ENCODE measurements around the gene FHAD1.

FHAD1 gene

GRCh38 chr1:15331180-15331579 lies 84.2 kb downstream of the FHAD1 start:
- no peak for DNase-seq

DNA sequence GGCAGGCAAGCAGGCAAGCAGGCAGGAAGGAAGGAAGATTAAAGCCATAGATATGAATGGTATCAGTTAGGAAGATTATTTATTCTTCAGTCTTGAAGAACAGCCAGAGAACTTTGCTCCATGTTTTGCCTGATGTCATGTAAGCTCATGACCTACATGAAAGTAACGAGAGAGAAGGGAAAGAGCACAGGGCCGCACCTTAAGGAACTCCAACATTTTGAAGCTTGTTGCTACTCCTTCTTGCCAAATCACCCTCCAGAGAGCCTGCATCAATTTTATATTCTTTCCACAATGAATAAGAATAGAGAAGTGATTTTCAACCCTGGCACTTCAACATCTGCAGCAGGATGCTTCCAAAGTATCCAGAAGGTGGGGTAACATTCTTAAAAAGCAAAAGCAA lies 84.7 kb downstream of the FHAD1 start:
- no peak for DNase-seq

DNA sequence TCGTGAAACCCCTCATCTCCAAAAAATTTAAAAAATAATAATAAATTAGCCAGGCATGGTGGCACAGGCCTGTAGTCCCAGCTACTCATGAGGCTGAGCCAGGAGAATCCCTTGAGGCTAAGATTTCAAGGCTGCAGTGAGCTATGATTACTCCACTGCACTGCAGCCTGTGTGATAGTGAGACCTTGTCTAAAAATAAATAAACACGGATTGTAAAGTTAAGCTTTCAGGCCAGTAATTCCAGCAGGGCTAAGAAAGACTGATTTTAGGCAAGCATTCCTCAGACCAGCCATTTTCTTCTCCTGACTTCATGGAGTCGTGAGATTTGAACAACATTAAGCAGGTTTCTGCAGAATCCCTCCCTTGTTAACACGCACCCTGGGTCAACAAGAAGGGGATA lies 85.5 kb downstream of the FHAD1 start:
- no peak for DNase-seq

DNA sequence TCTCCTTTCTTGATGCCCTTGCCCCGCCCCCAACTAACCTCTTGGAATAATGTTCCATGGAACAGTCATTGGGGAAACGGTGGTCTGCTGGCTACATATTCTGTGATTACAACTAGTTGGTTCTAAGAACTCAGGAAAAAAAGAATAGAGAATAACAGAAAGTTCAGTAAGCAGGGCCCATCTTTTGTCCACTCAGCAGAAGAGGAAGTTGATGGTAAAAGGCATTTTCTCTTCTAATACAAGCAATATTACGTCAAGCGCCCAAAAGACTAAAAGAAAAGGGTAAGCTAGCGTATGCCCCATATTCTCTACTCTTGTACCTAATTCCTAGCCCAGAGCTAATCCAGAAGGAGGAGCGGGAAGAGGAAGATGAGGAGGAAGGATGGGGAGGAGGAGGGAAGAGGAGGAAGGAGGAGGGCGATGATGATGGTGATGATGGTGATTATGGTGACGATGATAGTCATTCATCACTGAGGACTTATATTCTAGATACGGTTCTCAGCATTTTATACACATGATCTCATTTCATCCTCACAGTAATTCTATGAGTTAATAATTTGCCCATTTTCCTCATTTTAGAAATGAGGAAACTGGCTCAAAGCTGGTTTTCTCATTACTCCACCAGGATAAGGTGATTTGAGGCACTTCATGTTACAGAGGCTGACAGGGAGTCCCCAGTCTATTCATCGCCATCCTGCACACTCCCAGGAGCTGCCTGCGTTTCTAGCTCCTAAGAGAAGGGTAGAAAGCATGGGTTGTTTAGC lies 86.1 kb downstream of the FHAD1 start:
- no peak for DNase-seq

GRCh38 chr1:15334995-15335394 lies 88.0 kb downstream of the FHAD1 start:
- no peak for DNase-seq

DNA sequence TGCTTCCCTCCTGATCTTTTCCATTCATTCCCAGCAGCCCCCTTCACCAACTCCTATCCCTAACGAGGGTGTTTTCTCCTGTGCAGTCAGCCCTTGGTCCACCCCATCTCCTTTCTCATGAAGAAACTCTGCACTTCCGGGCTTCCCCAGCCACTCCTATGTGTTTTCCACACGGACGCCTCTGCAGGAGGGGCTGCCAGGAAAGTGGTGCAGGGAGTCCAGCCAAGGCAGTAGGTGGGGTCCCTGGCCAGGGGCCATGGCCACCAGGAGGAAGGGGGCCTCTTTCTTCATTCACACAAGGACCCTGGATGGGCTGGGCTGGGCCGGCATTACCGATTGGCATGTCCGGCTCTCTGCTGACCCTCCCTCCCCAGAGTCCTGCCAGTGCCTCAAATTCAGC lies 89.8 kb downstream of the FHAD1 start:
- no peak for DNase-seq

DNA sequence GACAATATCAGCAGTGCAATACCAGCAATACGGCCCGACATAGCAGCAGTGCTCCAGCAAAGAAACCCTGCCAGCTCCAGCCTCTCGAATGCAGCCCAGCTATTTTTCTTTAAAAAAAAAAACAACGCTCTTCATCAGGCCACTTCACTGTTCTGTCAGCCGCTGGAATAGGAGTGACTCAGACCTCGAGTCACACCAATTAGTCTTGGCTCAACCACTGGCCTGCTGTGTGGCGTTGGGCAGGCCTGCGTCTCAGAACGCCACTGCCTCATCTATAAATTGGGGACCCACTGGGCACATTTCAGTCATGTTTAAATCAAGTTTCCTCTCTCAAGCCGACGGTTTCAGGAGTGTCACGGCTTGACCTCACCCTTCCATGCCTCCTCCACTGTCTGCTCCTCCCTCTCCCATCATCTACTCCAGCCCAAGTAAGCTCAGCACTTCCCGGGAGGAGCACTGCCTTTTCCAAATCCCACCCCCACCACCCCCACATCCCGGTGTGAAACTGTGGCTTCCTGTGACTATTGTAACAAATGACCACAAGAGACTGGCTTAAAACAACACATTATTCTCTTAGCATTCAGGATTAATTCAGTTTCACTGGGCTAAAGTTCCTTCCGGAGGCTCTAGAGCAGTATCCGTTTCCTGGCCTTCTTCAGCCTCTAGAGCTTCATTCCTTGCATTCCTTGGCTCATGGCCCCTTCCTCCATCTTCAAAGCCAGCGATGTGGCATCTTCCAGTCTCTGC lies 90.8 kb downstream of the FHAD1 start:
- no peak for DNase-seq

DNA sequence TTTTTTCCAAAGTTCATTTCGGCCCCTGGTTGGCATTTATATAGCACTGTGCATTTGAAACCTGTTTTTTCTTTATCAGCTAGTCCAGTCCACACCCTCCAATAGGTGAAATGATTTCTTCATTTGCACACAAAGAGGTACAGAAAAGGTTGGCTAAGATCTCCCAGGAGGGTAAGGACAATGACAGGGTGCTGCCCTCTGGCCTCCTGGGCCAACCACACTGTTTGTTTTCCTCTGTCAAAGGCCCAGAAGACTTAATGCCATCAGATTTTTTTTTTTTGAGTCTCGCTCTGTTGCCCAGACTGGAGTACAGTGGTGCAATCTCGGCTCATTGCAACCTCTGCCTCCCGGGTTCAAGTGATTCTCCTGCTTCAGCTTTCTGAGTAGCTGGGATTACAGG lies 92.5 kb downstream of the FHAD1 start:
- DNase-seq: no peak

GRCh38 chr1:15341228-15341627 lies 94.2 kb downstream of the FHAD1 start:
- DNase-seq: no peak

DNA sequence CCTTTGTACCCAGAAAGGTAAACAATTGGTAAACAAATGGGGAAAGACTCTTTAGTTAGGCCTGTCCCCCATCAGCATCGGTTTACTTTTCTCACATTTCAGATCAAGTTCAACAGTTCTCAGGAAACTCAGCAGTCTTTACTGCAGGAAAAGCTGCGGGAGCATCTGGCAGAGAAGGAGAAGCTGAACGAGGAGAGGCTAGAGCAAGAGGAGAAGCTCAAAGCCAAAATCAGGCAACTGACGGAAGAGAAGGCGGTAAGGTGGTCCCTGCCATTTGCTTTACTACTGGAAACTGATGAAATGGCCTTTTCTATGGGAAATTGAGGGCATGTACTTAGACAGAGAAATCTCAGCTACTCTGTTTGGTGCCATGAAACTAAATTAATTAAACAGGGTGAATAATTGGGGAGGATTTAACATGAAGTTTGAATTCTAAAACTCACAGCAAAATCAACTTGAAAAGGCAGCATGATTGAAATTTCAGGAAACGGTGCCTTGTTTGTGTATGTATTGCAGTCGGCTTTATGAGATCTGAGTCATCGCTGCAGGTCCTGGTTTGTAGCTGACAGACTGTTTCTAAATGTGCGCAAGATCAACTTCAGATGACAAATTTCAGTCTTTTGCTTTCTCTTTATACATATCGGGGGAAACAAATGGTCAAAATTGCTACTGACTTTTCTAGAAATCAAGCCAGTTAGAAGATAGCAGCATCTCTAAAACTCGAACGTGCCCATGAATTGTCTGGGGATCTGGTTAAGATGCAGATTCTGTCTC lies 94.8 kb downstream of the FHAD1 start:
- DNase-seq: no peak

- DNase-seq: no peak
Observed at GRCh38 chr1:15342408-15342967, 95.5 kb downstream of the FHAD1 start.

DNA sequence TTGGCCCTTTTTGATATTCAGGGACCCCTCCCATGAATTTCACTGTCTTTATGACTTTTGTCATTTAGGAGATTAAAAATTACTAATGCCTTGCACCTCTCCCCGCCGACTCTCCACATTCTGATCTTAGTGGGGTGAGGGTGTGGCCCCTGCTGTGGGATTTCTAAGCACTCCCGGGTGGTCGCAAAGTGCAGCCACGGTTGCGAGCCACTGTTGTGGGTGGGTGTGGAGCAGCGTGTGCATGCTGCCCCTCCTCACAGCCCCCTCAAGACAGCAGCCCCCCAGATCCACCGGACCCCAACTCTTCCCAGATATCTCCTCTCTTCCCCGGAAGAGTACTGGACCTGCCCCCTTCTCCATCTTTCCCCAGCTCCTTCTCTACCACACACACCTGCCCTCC lies 96.1 kb downstream of the FHAD1 start:
- DNase-seq: no peak

- no peak for DNase-seq
Observed at GRCh38 chr1:15343729-15344128, 96.7 kb downstream of the FHAD1 start.

DNA sequence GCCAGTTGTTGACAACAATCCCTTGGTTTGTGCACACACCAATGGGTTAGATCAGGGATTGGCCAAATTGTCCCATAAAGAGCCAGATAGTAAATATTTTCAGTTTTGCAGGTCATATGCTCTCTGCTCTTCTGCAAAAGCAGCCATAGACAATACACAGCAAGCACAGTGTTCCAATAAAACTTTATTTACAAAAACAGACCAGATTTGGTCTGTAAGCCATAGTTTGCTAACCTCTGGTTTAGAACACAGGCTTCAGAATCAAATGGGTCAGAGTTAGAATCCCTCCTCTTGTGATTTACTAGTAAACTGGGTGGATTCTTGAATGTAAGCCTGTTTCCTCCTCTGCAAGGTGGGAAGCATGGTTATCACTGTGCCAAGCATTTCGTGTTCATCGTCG lies 97.4 kb downstream of the FHAD1 start:
- no peak for DNase-seq

DNA sequence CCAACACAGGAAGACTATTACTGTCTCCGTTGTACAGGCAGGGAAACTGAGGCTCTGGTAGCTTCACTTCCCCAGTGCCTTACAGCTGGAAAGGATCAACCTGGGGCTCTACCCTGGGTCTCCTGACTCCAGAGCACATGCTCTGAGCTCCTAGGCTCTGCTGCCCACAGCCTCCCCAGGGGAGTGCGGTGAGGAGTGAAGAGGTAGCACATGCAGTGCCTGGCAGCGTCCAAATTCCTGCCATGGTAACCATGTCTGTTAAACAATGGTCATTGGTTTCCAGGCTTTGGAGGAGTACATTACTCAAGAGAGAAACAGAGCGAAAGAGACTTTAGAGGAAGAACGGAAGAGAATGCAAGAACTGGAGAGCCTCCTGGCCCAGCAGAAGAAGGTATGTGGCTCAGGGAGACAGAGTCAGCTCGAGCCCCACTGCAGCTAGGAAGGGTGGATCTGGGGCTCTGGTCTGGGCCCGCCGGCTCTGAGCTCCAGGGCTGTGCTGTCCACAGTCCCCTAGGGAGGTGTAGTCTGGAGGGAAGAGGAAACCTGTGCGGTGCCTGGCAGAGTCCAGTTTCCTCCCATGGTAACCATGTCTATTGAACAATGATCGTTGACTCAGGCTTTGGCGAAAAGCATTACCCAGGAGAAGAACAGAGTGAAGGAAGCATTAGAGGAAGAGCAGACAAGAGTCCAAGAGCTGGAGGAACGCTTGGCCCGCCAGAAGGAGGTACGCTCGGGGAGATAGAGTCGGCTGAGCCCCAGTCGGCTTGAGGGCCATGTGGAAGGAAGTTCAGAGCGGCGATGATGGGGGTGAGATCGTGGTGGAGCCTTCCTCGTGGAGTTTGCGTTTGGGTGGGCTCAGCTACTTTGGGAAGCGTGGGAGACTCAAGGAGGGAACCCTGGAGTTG lies 98.0 kb downstream of the FHAD1 start:
- DNase-seq: peak; percentile 45

- no peak for DNase-seq
Observed at GRCh38 chr1:15345705-15346345, 98.8 kb downstream of the FHAD1 start.

GRCh38 chr1:15346346-15347030 lies 99.5 kb downstream of the FHAD1 start:
- DNase-seq: no peak

GRCh38 chr1:15347182-15347581 lies 100.2 kb downstream of the FHAD1 start:
- DNase-seq: no peak

DNA sequence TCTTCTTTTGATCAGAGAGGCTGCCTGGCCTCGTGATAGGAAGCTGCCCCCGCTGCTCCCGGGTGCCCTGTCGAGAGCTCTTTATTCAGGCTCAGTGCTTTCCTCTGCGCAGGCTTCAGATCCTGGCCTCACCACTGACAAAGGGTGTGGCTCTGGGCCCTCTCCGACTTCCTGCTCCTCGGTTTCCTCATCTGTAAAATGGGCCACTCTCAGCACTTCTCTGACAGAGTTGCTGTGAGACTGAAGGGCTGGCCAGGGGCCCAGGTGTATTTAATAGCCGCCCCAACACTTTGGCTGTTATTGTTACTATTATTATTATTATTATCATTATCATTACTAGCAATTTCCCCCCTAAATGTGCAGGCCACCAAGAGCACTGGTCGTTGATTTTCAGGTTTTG lies 101.6 kb downstream of the FHAD1 start:
- DNase-seq: no peak

DNA sequence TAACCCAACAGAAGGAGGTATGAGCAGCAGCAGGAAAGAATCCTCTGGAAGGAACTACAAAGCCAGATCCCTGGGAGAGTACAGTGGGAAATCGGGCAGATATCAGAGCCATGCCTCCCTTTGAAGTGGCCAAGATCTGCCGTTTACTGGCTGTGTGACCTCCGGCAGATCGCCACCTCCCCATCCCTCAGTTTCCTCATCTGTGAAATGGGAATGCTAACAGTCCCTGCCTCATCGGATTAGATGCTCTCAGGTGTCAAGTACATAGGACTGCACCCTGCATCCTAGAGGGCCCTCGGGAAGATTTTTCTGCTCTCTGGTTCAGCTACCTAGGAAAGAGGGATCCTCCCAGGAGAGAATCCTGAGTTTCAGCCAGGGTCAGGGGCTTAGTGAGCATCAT lies 102.1 kb downstream of the FHAD1 start:
- no peak for DNase-seq

- DNase-seq: no peak
Observed at GRCh38 chr1:15350151-15350550, 103.1 kb downstream of the FHAD1 start.

All from NCI-H187 treated with DMSO at 0.1 percent for 48 hours (cell line).